Mesenchymal stem cell (in vitro differentiated cells and primary cell): ENCODE measurements around the gene ATF6.
A peak's percentile ranks its signal among the peaks of the same experiment; 100 is the strongest.

Experiments
- DNase-seq: peaks from one replicate; pipeline ENCODE4 v3.0.0-alpha.2; 2013
- H2AFZ ChIP-seq: one replicate; pipeline ENCODE4 v1.6.1; 2013; ENCODE audit warnings: low read depth, mild to moderate bottlenecking, control low read depth, inconsistent platforms, low read length, moderate library complexity
- H2AK5ac ChIP-seq: 2 replicates; pipeline ENCODE4 v1.6.1; 2013; ENCODE audit warnings: low read length, moderate library complexity, mild to moderate bottlenecking, inconsistent platforms; ENCODE audit not compliant: severe bottlenecking
- H2BK120ac ChIP-seq: one replicate; pipeline ENCODE4 v1.6.1; 2013; ENCODE audit warnings: low read depth, mild to moderate bottlenecking, inconsistent platforms, low read length, moderate library complexity
- H2BK12ac ChIP-seq, 2 experiments: one replicate each; pipeline ENCODE4 v1.6.1; 2013; ENCODE audit warnings: inconsistent platforms in 2 of 2, low read length in 2 of 2, mild to moderate bottlenecking in 2 of 2, moderate library complexity in 2 of 2, control low read depth in 1 of 2
- H2BK15ac ChIP-seq: one replicate; pipeline ENCODE4 v1.6.1; 2013; ENCODE audit warnings: mild to moderate bottlenecking, low read depth, inconsistent platforms; ENCODE audit not compliant: poor library complexity, severe bottlenecking
- H2BK5ac ChIP-seq: 2 replicates; pipeline ENCODE4 v1.6.1; 2013; ENCODE audit warnings: low read depth, mild to moderate bottlenecking, low read length, control low read depth, inconsistent platforms; ENCODE audit not compliant: poor library complexity, severe bottlenecking
- H3K14ac ChIP-seq, 2 experiments: one replicate each; pipeline ENCODE4 v1.6.1; 2013; ENCODE audit warnings: inconsistent platforms in 2 of 2, low read length in 2 of 2, control low read depth in 1 of 2, mild to moderate bottlenecking in 1 of 2, moderate library complexity in 1 of 2
- H3K18ac ChIP-seq, 2 experiments: one replicate each; pipeline ENCODE4 v1.6.1; 2013; ENCODE audit warnings: inconsistent platforms in 2 of 2, low read length in 2 of 2, control low read depth in 1 of 2, low read depth in 1 of 2, mild to moderate bottlenecking in 1 of 2
- H3K23ac ChIP-seq, 2 experiments: one replicate each; pipeline ENCODE4 v1.6.1; 2013; ENCODE audit warnings: inconsistent platforms in 2 of 2, low read length in 2 of 2, mild to moderate bottlenecking in 2 of 2, moderate library complexity in 2 of 2, control low read depth in 1 of 2
- H3K27ac ChIP-seq: 2 replicates; pipeline ENCODE4 v1.5.1; 2013; ENCODE audit warnings: mild to moderate bottlenecking, moderate library complexity, low read length, control low read depth, inconsistent platforms; ENCODE audit not compliant: poor library complexity, severe bottlenecking
- H3K27me3 ChIP-seq, 2 experiments: 2 replicates each; pipeline versions ENCODE4 v1.6.1 to v1.7.0; 2013; ENCODE audit warnings: low read length in 2 of 2, mild to moderate bottlenecking in 2 of 2, moderate library complexity in 2 of 2, control low read depth in 1 of 2, inconsistent platforms in 1 of 2; ENCODE audit not compliant: control insufficient read depth in 1 of 2, insufficient read depth in 1 of 2
- H3K36me3 ChIP-seq, 2 experiments: 2 replicates each; pipeline versions ENCODE4 v1.6.1 to v1.7.0; 2013; ENCODE audit warnings: low read length in 2 of 2, control low read depth in 1 of 2, inconsistent platforms in 1 of 2, low read depth in 1 of 2, mild to moderate bottlenecking in 1 of 2; ENCODE audit not compliant: insufficient read depth in 2 of 2, control insufficient read depth in 1 of 2
- H3K4ac ChIP-seq, 2 experiments: one replicate each; pipeline ENCODE4 v1.6.1; 2013; ENCODE audit warnings: inconsistent platforms in 2 of 2, low read length in 2 of 2, mild to moderate bottlenecking in 2 of 2, moderate library complexity in 2 of 2, control low read depth in 1 of 2, low read depth in 1 of 2
- H3K4me1 ChIP-seq: 2 replicates; pipeline ENCODE4 v1.6.1; 2013; ENCODE audit warnings: low read depth, low read length, control low read depth; ENCODE audit not compliant: control insufficient read depth, insufficient read depth
- H3K4me2 ChIP-seq: 2 replicates; pipeline ENCODE4 v1.6.1; 2013; ENCODE audit warnings: low read length, mild to moderate bottlenecking, inconsistent platforms; ENCODE audit not compliant: poor library complexity, severe bottlenecking
- H3K4me3 ChIP-seq, 2 experiments: 2 replicates each; pipeline versions ENCODE4 v1.5.1 to v1.7.0; 2013; ENCODE audit warnings: low read length in 2 of 2, mild to moderate bottlenecking in 2 of 2, control low read depth in 1 of 2, low read depth in 1 of 2; ENCODE audit not compliant: insufficient read depth in 1 of 2
- H3K79me1 ChIP-seq: replicated peaks from 2 replicates; pipeline ENCODE4 v1.6.1; 2013; ENCODE audit warnings: mild to moderate bottlenecking, control low read depth, low read length, inconsistent platforms; ENCODE audit not compliant: poor library complexity, severe bottlenecking
- H3K9ac ChIP-seq: 2 replicates; pipeline ENCODE4 v1.7.0; 2013; ENCODE audit warnings: mild to moderate bottlenecking, low read length, moderate library complexity
- H3K9me3 ChIP-seq: 2 replicates; pipeline ENCODE4 v1.7.0; 2013; ENCODE audit warnings: mild to moderate bottlenecking, low read length; ENCODE audit not compliant: control insufficient read depth
- H4K8ac ChIP-seq: one replicate; pipeline ENCODE4 v1.6.1; 2013; ENCODE audit warnings: inconsistent platforms, mild to moderate bottlenecking, low read length, moderate library complexity
- H4K91ac ChIP-seq: one replicate; pipeline ENCODE4 v1.6.1; 2013; ENCODE audit warnings: mild to moderate bottlenecking, low read length, inconsistent platforms
- WGBS: methylation state at CpG from one replicate; pipeline ENCODE4 v1.1.7; 2013; ENCODE audit warnings: mixed read lengths; 5-methylcytosine and 5-hydroxymethylcytosine counted together

ATF6 gene

DNA sequence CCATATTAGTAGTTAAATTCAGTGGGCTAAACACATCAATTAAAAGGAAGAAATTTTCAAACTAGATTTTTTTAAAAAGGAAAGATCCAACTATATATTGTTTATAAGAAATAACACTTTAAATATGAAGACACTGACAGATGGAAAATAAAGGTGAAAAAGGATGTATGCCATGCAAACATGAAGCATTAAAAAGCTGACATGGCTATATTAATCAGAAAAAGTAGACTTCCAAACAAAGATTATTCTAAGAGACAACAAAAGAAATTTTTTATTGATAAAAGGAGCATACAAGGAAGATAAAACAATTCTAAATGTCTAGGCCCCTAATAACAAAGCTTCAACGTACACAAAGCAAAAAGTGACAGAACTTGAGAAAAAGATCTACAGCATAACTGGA is 92.2 kb downstream of the ATF6 start:
- H3K4me2 ChIP-seq, result no peak overlapping the region
- H2BK120ac ChIP-seq, result no peak overlapping the region
- no peak overlapping the region for H3K4ac ChIP-seq
- H2BK12ac ChIP-seq, result no peak overlapping the region
- no peaks in the 10 kb centered on the region for H3K27me3 ChIP-seq
- peaks cover 5 to 12% of the 10 kb centered on the region in 2 experiments for H3K36me3 ChIP-seq
- H3K9me3 ChIP-seq, result no peaks in the 10 kb centered on the region
- H3K18ac ChIP-seq, result no peak overlapping the region
- H3K79me1 ChIP-seq, result peaks cover 3% of the 10 kb centered on the region
- no peak overlapping the region for H3K27ac ChIP-seq
- no peak overlapping the region for H4K8ac ChIP-seq
- no peak overlapping the region for H3K4me3 ChIP-seq
- H3K9ac ChIP-seq, result no peak overlapping the region
- no peak overlapping the region for H3K23ac ChIP-seq
- no peak overlapping the region for H2BK5ac ChIP-seq
- H2BK15ac ChIP-seq, result no peak overlapping the region
- no peak overlapping the region for H4K91ac ChIP-seq
- H2AK5ac ChIP-seq, result no peak overlapping the region
- no peak for DNase-seq
- H3K14ac ChIP-seq, result no peak overlapping the region
- no peaks in the 10 kb centered on the region for H3K4me1 ChIP-seq
- H2AFZ ChIP-seq, result no peak overlapping the region
- WGBS, result 95% methylated on average over 1 of the region's 1 CpG

DNA sequence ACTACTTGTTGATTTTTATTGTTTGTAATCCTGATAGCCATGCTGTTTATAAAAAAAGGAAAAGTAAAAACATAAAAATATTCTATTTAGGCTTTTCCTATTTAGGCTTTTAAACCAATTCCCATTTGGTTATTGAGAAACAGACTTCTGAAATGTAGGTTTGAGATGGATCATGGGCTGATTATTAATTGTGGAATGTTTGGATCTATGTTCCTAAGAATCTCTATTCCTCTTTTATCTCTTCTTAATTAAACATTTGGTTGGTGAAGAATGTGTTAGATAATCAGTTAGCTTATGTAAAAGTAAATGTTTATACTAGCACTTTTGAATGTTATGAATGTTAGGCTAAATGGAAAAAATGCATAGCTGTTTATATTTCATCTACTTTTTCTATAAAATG is 97.4 kb downstream of the ATF6 start:
- Histone ChIP-seq H3K4me3 (no peak overlapping the region), H2AFZ (no peak overlapping the region), H3K27ac (no peak overlapping the region), H4K91ac (no peak overlapping the region), H3K4ac (no peak overlapping the region), H3K27me3 (no peaks in the 10 kb centered on the region), H3K9ac (no peak overlapping the region), H2BK5ac (no peak overlapping the region), H3K79me1 (no peaks in the 10 kb centered on the region), H3K23ac (no peak overlapping the region), H2AK5ac (no peak overlapping the region), H3K36me3 (peaks cover 0 to 11% of the 10 kb centered on the region in 2 experiments), H2BK12ac (no peak overlapping the region), H3K9me3 (no peaks in the 10 kb centered on the region), H3K14ac (no peak overlapping the region), H3K4me2 (no peak overlapping the region), H2BK120ac (no peak overlapping the region), H3K4me1 (no peaks in the 10 kb centered on the region), H3K18ac (no peak overlapping the region), H2BK15ac (no peak overlapping the region), H4K8ac (no peak overlapping the region)
- DNase-seq, result peak; percentile 33

DNA sequence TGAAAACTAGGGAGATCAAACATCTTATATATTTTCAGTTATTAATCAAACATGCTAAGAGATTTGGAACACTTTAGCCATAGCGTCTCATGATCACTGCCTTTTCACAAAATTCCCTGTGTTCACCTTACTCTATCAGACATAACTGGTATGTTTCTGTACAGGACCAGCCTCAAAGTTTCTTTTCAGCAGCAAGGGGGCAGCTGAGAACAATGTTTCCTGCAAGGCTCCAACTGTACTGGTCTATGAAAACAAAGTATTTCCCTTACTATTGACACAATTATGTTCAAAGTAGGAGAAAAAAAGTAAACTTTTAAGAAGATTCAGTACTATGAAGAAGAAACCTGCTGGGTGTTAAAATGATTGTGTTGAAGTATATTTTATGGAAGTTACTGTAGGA is 98.5 kb downstream of the ATF6 start:
- Histone ChIP-seq H3K36me3 (peaks cover 0 to 11% of the 10 kb centered on the region in 2 experiments), H2BK5ac (no peak overlapping the region), H4K8ac (no peak overlapping the region), H3K14ac (no peak overlapping the region), H3K9me3 (no peaks in the 10 kb centered on the region), H2BK120ac (no peak overlapping the region), H3K4me3 (no peak overlapping the region), H2BK15ac (no peak overlapping the region), H3K27ac (no peak overlapping the region), H3K27me3 (no peaks in the 10 kb centered on the region), H3K79me1 (no peaks in the 10 kb centered on the region), H3K4me2 (no peak overlapping the region), H2AK5ac (no peak overlapping the region), H4K91ac (no peak overlapping the region), H3K18ac (no peak overlapping the region), H2AFZ (no peak overlapping the region), H3K4me1 (no peaks in the 10 kb centered on the region), H2BK12ac (no peak overlapping the region), H3K23ac (no peak overlapping the region), H3K9ac (peak overlapping the region; percentile 6), H3K4ac (no peak overlapping the region)
- 100% methylated on average over 1 of the region's 1 CpG for WGBS
- peak; percentile 40 for DNase-seq

DNA sequence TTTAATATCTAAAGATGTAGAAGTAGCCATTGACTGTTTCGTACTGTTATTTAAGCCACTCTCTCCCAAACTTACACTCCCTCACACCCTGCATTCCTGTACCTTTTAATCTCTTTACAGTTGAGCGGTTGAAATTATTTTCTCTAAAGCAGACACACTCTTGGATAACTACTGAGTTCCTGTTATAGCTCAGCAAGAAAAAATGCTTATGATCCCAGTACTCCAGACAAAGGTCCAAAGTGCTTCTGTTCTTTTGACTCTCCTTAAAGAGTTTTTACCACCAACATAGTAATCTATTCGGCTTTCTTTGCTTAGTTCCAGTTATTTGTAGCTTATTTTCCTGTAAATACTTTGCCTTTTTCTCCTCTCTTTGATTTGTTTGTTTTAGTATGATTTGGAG is 100.1 kb downstream of the ATF6 start:
- DNase-seq, result no peak
- Histone ChIP-seq H2BK15ac (no peak overlapping the region), H4K91ac (no peak overlapping the region), H3K36me3 (peaks cover 0 to 11% of the 10 kb centered on the region in 2 experiments), H3K4me3 (no peak overlapping the region), H3K4ac (no peak overlapping the region), H3K9ac (no peak overlapping the region), H2BK12ac (no peak overlapping the region), H2AK5ac (no peak overlapping the region), H2BK5ac (no peak overlapping the region), H3K27me3 (no peaks in the 10 kb centered on the region), H2AFZ (no peak overlapping the region), H3K4me2 (no peak overlapping the region), H4K8ac (no peak overlapping the region), H3K4me1 (no peaks in the 10 kb centered on the region), H2BK120ac (no peak overlapping the region), H3K14ac (no peak overlapping the region), H3K23ac (no peak overlapping the region), H3K18ac (no peak overlapping the region), H3K79me1 (no peaks in the 10 kb centered on the region), H3K9me3 (no peaks in the 10 kb centered on the region), H3K27ac (peak overlapping the region; percentile 18)
- WGBS, result 97% methylated on average over 3 of the region's 3 CpGs
